HepG2 (cell line): ENCODE measurements around the gene SNX27.

ENCODE experiments used
- CTCF ChIP-seq: sonication (generic); formaldehyde crosslinking; IDR thresholded peaks from 2 replicates; pipeline ENCODE4 v1.5.0; 2020; ENCODE audit warnings: mild to moderate bottlenecking, missing genetic modification reagents, moderate library complexity
- FOXO4 ChIP-seq: sonication (generic); formaldehyde crosslinking; conservative IDR thresholded peaks from 2 replicates; pipeline ENCODE4 v1.8.1; 2023; ENCODE audit warnings: missing genetic modification reagents
- GABPA ChIP-seq, 2 experiments: IDR thresholded peaks; 2 replicates each; pipeline ENCODE4 v1.6.1; 2011 to 2016; ENCODE audit warnings: low read depth in 2 of 2, low read length in 1 of 2, missing biosample characterization in 1 of 2, missing genetic modification characterization in 1 of 2
- HDAC6 ChIP-seq: fragments of 200-600 bp; sonication (generic); IDR thresholded peaks from 2 replicates; pipeline ENCODE4 v1.7.0; 2017; ENCODE audit warnings: mild to moderate bottlenecking, antibody characterized with exemption, low read length, low read depth
- JUN ChIP-seq: sonication (generic); formaldehyde crosslinking; IDR thresholded peaks from 2 replicates; pipeline ENCODE4 v1.4.0; 2020; ENCODE audit warnings: mild to moderate bottlenecking, missing genetic modification reagents
- MAFK ChIP-seq, 2 experiments: IDR thresholded peaks in 1 of 2; conservative IDR thresholded peaks in 1 of 2; 2 replicates each; pipeline ENCODE4 v1.6.1; 2011; ENCODE audit warnings: improper control_type of control experiment in 2 of 2, low read length in 2 of 2
- POLR2AphosphoS2 ChIP-seq: IDR thresholded peaks from 2 replicates; pipeline ENCODE4 v1.6.1; 2011; ENCODE audit warnings: low read depth, low read length, improper control_type of control experiment
- RNF2 ChIP-seq: fragments of 450-650 bp; conservative IDR thresholded peaks from 2 replicates; pipeline ENCODE4 v1.6.1; 2016; ENCODE audit warnings: low read depth
- SAP130 ChIP-seq: IDR thresholded peaks from 2 replicates; pipeline ENCODE4 v1.6.1; 2016; ENCODE audit warnings: low read depth
- SP4 ChIP-seq: sonication (generic); formaldehyde crosslinking; IDR thresholded peaks from 2 replicates; pipeline ENCODE4 v1.8.1; 2023; ENCODE audit warnings: mild to moderate bottlenecking, missing genetic modification reagents
- TBP ChIP-seq: sonication (generic); formaldehyde crosslinking; IDR thresholded peaks from 2 replicates; pipeline ENCODE4 v1.5.0; 2020; ENCODE audit warnings: missing genetic modification reagents

GRCh38 chr1:151702936-151703335 lies 91.1 kb downstream of the SNX27 start:
- TF ChIP-seq SP4 (CRISPR knock-in tag) (no peak), MAFK (conservative IDR thresholded peaks at IDR 0.05 in 1 of 2, IDR thresholded peaks at IDR 0.05 in 1 of 2; ENCODE audit: low read length in 2 of 2) (no peak), JUN (CRISPR knock-in tag) (no peak), CTCF (CRISPR knock-in tag) (no peak), FOXO4 (CRISPR knock-in tag) (no peak), RNF2 (no peak), POLR2AphosphoS2 (no peak), SAP130 (CRISPR knock-in tag) (no peak), HDAC6 (no peak), TBP (CRISPR knock-in tag) (no peak), GABPA (IDR thresholded peaks at IDR 0.05; ENCODE audit: low read depth, low read length) (no peak), GABPA (CRISPR knock-in tag; IDR thresholded peaks at IDR 0.05; ENCODE audit: low read depth) (no peak)
